VCaP (cell line): Measurements from ENCODE around the gene CASQ1.

ENCODE experiments used
- H3K27ac ChIP-seq: fragments of 450-650 bp; 2 replicates; pipeline ENCODE4 v1.5.1; 2017
- TF ChIP-seq, protein P1 (sequence below): fragments of 450-650 bp; conservative IDR thresholded peaks from 2 replicates; pipeline ENCODE4 v1.5.1; 2017; ENCODE audit warnings: mild to moderate bottlenecking, moderate library complexity

CASQ1 gene

GRCh38 chr1:160227034-160227433 is 36.7 kb downstream of the CASQ1 start:
- H3K27ac ChIP-seq: no peak overlapping the region

DNA sequence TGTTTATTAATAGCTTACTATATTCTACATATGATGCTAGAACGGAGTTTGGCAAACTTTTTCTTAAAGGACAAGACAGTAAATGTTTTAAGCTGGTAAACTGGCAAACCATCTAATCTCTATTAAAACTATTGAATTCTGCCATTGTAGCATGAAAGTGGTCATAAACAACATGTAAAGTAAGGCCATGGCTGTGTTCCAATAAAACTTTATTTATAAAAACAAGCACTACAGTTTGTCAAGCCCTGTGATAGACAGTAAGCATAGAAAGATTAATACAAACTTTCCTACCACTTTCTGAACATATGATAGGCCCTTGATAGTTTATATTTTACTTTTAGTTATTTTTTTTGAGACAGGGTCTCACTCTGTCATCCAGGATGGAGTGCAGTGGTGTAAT is 37.2 kb downstream of the CASQ1 start:
- no peak overlapping the region for H3K27ac ChIP-seq
- TF ChIP-seq, protein P1, sequence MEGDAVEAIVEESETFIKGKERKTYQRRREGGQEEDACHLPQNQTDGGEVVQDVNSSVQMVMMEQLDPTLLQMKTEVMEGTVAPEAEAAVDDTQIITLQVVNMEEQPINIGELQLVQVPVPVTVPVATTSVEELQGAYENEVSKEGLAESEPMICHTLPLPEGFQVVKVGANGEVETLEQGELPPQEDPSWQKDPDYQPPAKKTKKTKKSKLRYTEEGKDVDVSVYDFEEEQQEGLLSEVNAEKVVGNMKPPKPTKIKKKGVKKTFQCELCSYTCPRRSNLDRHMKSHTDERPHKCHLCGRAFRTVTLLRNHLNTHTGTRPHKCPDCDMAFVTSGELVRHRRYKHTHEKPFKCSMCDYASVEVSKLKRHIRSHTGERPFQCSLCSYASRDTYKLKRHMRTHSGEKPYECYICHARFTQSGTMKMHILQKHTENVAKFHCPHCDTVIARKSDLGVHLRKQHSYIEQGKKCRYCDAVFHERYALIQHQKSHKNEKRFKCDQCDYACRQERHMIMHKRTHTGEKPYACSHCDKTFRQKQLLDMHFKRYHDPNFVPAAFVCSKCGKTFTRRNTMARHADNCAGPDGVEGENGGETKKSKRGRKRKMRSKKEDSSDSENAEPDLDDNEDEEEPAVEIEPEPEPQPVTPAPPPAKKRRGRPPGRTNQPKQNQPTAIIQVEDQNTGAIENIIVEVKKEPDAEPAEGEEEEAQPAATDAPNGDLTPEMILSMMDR: no peak

More at GRCh38 chr1:160227034-160227433, 36.7 kb downstream of the CASQ1 start:
- TF ChIP-seq, protein P1: no peak

- H3K27ac ChIP-seq: no peak overlapping the region
- TF ChIP-seq, protein P1: no peak
Measured at GRCh38 chr1:160228431-160228830, 38.1 kb downstream of the CASQ1 start.

- TF ChIP-seq, protein P1: no peak
- no peak overlapping the region for H3K27ac ChIP-seq
Measured at GRCh38 chr1:160232911-160233310, 42.5 kb downstream of the CASQ1 start.

DNA sequence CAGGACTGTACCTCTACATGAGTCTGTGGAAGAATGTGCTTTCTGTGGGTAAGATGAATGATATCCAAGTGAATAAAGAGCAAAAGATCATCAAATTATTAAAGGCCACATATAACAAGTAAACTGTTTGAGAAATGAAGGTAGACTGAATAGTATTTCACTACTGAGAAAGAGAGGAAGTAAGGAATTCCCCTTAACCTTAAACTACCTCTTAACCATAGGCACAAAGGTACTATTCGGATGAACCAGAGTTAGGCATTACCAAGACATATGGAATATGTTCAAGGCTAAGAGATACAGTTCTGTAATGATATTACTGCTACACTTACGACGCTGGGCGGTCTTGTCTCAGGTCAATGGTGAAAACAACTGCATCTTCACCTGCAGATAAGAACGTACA is 46.4 kb downstream of the CASQ1 start:
- TF ChIP-seq, protein P1: no peak
- no peak overlapping the region for H3K27ac ChIP-seq

- TF ChIP-seq, protein P1: no peak
Measured at GRCh38 chr1:160237558-160237957, 47.2 kb downstream of the CASQ1 start.

GRCh38 chr1:160238408-160238807 is 48.0 kb downstream of the CASQ1 start:
- TF ChIP-seq, protein P1: no peak
- no peak overlapping the region for H3K27ac ChIP-seq

More at GRCh38 chr1:160237558-160237957, 47.2 kb downstream of the CASQ1 start:
- no peak overlapping the region for H3K27ac ChIP-seq
